T-helper 17 cell (primary cell): ENCODE results near the gene SEC14L6. TPM values are rescaled to one million over a fixed set of nuclear protein-coding genes. Genes with fewer than 3 reads are reported as not detected.

ENCODE experiments used
- total RNA-seq, 4 donors: library from RNA in 2 of 4; stranded (reverse) in 2 of 4; gene quantifications; one replicate each; pipeline ENCODE4 v1.2.3 and lab custom pipeline; 2022 to 2026

SEC14L6 gene
- total RNA-seq, 2 donors from 2014 or later: not detected

Other genes starting within 250 kb of the SEC14L6 start
- gene TBC1D10A, start 219.8 kb downstream of the SEC14L6 start, total RNA-seq: 10 to 100 TPM; 46.9 to 63.1 TPM
- gene SF3A1, start 189.8 kb downstream of the SEC14L6 start, total RNA-seq: 100 to 1,000 TPM; 317 to 372 TPM
- 1 to 10 TPM; 6.7 to 9.4 TPM for gene CCDC157, start 189.7 kb downstream of the SEC14L6 start, total RNA-seq
- gene RNF215, start 159.3 kb downstream of the SEC14L6 start, total RNA-seq: 10 to 100 TPM in 1 of 2 donors, 1 to 10 TPM in 1; 4.9 to 12.3 TPM
- gene SEC14L2, start 149.7 kb downstream of the SEC14L6 start, total RNA-seq: 10 to 100 TPM; 37.2 to 62.6 TPM
- 10 to 100 TPM; 54.3 to 69.4 TPM for gene MTFP1, start 121.0 kb downstream of the SEC14L6 start, total RNA-seq
- not detected for gene SEC14L3, start 74.7 kb downstream of the SEC14L6 start, total RNA-seq
- not detected for gene SEC14L4, start 41.0 kb downstream of the SEC14L6 start, total RNA-seq
- not detected for gene GAL3ST1, start 27.9 kb upstream of the SEC14L6 start, total RNA-seq
- gene PES1, start 45.2 kb upstream of the SEC14L6 start, total RNA-seq: 10 to 100 TPM; 35.9 to 37.8 TPM
- gene TCN2, start 60.4 kb upstream of the SEC14L6 start, total RNA-seq: under 1 TPM; 0.55 to 0.65 TPM
- gene SLC35E4, start 89.0 kb upstream of the SEC14L6 start, total RNA-seq: 1 to 10 TPM; 3.8 to 5.7 TPM
- 10 to 100 TPM; 10.3 to 11.0 TPM for gene DUSP18, start 121.1 kb upstream of the SEC14L6 start, total RNA-seq
- 1 to 10 TPM; 1.1 to 9.4 TPM for gene OSBP2, start 148.1 kb upstream of the SEC14L6 start, total RNA-seq